LHCN-M2 (cell line): ENCODE measurements around the gene ALDH1A1. TPM values are rescaled to one million over a fixed set of nuclear protein-coding genes. Genes with fewer than 3 reads are reported as not detected.
"Not testable (repeated sequence)": the region's sequence is repeated elsewhere in the genome, so short reads cannot be mapped to it uniquely, and the experiment has no call there.

Experiments used
- DNase-seq: peaks from one replicate; pipeline ENCODE4 v3.0.0-alpha.2; 2012; ENCODE audit warnings: low read depth
- total RNA-seq: library from RNA; depleted of rRNA; stranded (reverse); fragments of >200 nt; gene quantifications from 2 replicates; pipeline ENCODE4 v1.2.3, GENCODE V29; 2014

Gene ALDH1A1
- total RNA-seq, 1 experiment from 2014 or later = 163 TPM

DNA sequence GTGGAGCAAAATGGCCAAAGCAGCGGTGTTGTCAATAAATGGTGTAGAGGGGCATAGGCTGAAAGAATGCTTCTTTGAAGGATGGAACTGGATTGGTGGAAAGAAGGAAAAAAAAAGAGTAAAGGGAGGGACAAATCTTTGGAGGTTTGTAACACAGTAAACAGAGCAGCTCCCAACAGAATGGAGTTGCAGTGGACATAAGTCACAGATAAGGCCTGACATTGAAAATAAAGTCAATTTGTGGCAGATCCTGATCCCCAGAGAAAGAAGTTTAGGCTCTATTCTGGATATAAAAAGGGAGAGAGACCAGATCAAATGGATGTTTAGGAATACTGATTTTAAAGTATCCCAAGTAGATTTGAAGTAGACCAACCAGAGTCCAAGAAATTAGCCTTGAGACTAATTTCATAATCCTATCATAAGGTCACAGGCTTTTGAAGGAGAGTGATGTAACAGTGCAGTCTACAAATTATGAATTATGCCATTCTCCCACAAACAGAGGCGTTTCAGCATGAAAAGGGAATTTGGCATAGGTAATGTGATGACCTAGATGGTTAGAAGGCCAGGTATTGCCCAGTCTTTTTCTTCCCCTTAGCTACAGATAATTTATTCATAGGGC, 8.9 kb downstream of the ALDH1A1 start:
- DNase-seq = no peak

DNA sequence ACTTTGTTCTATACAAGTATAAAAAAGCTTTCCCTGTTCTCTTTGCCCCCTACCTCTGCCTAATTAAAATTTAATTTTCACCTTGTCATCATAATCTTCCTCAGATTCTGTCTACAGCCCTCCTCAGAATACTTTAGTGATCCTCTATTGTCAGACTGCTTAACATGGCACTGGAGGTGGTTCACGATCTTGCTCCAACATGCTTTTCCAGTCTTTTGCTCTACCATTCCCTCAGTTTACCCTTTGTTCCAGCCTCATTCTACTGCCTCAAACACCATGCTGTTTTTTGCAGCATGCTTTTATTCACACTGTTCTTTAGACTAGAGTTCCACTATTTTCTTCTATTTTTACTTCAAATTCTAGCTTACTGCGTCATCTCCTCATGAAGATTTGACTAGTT, 10.4 kb downstream of the ALDH1A1 start:
- no peak for DNase-seq

DNA sequence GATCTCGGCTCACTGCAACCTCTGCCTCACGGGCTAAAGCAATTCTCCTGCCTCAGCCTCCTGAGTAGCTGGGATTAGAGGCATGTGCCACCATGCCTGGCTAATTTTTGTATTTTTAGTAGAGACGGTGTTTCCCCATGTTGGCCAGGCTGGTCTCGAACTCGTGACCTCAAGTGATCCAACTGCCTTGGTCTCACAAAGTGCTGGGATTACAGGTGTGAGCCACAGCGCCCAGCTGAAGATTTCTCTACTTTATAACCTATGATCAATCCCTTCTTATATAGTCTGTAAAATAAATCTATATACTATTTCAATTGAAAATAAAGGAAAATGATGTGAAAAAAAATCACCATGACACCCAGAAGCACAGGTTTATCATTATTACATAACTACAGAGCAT, 13.3 kb downstream of the ALDH1A1 start:
- not testable (repeated sequence) for DNase-seq

DNA sequence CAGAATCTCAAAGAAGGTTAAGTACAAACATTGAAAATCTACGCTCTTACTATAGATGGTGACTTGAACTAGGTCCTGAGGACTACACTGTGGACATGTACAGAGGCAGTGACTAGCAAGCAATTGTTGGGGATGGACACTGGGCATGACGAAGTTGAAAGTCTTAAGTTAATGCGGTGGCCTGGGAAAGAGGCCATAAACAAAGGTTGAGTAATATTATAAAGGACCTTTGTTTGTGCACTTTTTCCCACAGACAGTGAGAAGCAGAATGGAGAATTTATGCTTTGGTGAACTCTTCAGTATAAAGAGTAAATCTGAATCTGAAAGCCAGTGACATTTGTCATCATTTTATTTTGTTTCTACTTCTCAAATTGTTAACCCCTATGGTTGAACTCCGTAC, 15.3 kb downstream of the ALDH1A1 start:
- no peak for DNase-seq

DNA sequence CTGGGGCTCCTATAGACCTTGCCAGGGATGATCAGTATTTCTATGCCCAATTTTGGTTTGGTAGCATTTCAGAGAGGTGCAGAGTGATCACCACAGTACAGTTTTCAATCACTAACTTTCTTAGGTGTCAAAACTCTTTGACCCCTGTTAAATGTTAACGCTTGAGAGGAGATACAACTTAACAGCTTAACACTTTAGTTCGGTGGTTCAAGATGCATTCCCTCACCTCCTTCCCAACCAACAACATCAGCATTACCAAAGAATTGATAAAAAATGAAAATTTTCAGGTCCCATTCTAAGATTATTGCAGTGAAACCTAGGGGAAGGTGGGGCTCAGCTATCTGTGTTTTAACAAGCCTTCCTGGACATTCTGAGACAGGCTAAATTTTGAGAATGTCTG, 16.2 kb downstream of the ALDH1A1 start:
- no peak for DNase-seq

DNA sequence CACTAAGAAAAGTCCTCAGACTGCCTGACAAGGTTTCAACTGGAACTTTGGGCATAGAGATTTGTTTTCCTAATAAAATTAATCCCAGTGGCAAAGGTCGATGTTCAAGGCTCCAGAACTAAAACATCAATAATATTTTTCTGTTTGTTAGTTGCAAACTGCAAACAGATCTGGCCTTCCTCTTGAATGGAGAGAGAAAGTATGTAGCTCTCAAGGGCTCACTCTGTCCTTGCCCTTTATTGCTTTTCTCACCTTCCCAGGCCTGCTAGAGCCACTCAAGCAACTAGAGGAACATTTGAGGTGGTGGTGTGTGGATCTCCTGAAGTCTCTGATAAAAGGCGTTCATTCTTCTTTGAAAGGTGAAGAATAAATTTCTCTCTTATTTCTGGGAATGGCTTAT, 16.6 kb downstream of the ALDH1A1 start:
- DNase-seq = no peak

DNA sequence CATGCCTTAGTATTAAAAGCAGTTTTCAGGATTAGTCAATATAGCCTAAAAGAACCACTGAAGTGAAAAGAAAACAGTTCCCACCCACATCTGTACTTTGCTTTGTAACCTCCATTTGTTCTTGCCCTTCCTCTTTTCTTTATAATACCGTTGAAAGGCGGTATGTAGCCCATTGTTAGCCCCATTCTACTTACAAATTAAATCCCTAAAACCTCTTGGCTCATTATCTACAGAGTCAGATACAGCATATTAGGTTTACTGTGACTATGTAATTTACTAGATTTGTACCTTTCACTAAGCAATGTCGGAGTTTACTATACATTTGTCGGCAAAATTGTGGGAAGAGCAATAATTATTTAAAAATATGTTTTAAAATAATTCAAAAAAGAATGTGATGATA, 17.3 kb downstream of the ALDH1A1 start:
- DNase-seq = no peak

DNA sequence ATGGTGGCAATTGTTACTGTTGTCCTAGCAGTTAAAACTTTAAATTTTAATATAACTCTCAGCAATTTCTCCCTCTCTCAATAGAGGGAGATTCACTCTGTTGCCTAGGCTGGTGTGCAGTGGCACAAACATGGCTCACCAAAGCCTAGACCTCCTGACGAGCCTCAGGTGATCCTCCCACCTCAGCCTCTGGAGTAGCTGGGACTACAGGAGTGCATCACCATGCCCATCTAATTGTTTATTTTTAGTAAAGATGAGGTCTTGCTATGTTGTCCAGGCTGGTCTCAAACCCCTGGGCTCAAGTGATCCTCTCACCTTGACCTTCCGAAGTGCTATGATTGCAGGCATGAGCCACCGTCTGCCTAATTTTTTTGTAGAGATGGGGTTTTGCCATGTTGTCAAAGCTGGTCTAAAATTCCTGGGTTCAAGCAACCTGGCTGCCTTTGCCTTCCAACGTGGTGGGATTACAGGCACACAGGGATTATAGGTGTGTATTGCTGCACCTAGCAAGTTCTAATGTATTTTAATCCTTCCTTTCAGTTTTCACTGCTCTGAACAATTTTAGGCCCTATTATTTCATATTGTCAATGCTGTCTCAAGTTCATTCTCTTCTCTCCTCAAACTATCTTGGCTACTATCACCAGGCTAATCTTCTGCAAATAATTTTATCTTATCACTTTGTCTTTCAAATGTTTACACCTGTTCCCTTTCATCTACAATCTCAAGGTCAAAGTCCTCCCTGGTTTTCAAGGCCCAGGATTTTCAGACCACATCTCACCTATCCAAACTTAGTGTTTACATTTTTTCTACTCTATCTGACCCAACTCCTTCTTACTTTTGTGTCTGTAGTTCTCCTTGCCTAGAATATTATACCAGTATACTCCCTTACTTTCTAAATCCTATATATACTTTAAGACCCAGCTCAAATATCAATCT, 18.9 kb downstream of the ALDH1A1 start:
- DNase-seq = no peak

DNA sequence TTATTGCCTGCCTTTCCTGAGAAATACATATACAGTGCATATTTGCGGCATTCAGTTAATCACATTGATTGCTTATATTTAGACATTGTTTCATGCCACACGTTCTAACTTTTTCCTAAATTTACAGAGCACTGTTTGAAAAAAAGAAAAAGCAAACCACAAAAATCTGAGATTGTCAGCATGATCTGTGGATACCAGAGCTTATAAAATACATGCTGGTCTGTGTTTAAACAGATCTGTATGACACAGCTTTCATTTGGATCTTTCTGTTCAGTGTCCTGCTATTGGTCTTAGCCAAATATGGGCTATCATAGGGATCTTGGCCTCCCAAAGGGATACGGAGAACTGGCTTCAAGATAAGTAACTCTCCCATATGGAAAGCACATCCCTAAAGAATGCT, 20.2 kb downstream of the ALDH1A1 start:
- DNase-seq = peak; percentile 7

DNA sequence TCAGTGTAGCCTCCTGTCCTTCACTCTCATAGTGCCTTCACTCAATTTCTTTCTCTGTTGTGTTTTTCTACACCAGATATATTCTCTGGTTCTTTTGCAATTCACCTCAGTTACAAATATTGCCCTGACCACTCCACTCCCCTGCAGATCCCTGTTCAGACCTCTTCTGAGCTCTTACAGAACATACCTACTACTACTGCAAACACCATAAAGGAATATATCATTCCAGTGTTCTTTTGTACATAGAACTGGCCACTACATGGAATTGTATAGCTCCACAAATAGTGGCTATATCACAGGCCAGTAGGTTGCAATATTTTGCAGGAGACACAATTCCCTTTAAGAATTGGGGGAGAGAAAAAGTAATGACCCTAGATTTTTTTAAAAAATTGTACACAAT, 21.0 kb downstream of the ALDH1A1 start:
- DNase-seq = no peak

DNA sequence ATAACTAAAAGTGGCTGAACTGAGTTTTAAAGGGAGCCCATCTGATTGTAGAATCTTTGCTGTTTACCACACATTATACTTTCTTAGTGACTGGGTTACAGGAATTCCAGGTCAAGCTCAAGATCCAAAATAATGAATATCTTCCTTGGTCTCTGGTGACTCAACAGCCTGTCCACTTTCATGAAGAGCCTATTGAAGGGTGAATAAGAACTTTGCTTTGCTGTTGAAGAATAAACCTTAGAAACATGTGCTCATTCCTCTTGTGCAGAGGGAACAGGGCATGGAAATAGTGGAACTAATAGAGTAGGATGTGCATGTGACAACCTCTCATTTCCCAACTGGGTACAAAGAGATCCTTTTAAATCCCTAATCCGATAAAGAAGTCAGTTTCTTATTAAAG, 21.4 kb downstream of the ALDH1A1 start:
- peak; percentile 23 for DNase-seq

DNA sequence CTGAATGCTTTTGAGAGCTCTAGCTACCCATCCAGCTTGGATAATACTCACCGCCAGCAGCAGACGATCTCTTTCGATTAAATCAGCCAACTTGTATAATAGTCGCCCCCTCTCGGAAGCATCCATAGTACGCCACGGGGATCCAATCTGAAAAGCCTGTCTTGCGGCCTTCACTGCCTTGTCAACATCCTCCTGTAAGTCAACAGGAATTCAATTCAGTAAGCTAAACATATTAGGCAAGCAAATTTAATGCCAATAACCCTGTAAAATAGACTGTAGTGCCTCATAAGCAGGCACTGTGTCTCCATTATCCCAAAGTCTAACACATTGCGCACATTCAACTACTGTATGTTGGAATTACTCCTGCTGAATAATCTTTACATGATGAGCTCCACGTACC, 22.0 kb downstream of the ALDH1A1 start:
- DNase-seq = no peak

DNA sequence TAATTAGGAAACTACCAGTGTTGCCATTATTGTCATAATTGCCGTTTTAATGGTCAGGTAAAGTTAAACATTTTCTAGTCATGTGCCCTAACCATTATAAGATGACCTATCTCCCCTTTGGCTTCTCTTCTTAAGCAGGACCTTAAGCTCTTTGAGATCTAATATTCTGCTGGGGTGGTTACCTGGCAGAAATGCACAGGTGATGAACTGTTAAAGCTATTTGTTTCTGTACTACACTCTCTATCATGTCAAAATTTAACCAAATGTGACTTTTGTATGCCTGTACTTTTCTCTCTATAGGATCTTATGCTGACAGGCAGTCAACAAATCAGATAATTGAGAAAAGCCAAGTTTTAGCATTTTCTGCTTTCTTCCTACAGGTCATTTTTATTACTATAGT, 23.3 kb downstream of the ALDH1A1 start:
- DNase-seq = no peak

DNA sequence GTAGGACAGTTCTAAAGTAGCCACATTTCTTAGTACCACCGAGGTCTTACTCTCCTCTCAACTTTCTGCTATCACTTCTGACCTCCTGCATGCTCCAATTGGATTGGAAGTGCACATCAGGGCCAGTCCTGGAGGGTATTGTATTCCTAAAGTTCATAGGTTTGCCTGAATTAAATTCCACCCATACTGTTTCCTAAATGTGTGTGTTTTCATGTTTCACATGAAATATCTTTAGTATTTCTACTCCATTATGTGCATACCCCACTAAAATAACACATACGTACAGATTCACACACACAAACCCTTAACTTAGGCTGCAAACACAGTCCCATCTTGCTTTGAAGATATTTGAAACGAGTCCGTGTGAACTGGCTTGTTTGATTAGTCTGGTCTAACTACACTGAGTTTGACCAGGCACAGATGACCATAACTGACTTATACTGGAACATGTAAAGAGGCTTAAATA, 24.8 kb downstream of the ALDH1A1 start:
- DNase-seq = no peak

DNA sequence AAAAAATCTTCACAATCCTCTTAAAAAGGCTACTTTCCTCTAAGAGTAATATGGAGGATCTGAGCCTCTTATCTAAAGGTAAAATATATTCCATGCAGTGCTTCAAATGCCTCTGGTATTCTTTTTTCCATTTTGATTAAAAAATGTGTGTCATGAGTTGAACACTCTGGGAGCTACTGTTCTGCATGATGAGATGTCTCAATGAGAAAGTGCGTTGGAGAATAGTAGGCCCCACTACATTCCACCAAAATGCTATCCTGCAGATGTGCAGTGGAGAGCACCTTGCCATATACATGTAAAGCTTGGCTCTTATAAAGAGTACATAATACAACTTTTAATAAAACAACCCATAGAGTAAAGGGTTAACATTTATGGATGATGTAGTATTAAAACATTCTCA, 26.3 kb downstream of the ALDH1A1 start:
- no peak for DNase-seq

DNA sequence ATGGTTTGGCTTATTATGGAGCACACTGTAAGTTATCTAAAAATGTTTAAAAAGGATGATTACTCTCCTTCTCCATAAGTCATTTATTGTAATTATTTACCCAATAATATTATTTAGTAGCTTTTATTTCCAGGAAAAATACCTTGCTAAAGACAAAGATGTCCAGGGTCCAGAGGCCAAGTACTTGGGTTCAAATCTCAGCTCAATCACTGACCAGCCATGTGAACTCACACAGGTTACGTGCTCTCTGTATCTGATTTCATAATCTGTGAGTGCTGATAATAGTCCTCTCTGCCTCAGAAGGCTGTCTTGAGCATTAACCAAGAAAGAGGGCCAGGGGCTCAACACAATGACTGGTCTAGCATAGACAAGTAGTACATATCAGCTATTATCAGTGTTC, 27.0 kb downstream of the ALDH1A1 start:
- DNase-seq = no peak

DNA sequence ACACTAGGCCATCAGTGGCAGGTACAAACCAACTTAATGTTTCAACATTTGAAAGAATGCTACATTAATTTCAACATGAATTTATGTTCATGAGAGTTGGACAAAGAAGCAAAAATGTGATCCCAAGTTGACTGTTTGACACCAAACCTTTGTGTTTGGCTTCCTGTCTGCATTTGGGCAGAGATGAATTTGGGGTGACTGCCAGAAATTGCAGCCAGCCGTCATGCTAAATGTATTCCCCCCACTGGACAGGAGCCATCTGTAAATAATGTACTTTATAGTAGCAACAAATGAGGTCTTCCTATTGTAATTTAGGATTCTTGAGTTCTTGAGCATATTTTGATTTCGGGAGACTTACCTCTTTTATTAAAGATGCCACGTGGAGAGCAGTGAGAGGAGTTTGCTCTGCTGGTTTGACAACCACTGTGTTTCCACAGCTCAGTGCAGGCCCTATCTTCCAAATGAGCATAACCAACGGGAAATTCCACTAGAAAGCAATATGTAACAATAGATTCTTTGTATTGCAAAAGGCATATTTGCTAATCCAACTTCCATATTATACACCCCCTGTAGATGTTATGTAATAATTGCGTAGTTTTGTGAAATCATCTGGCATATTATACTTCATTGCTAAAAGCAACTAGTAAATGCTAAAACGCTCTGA, 27.6 kb downstream of the ALDH1A1 start:
- no peak for DNase-seq

DNA sequence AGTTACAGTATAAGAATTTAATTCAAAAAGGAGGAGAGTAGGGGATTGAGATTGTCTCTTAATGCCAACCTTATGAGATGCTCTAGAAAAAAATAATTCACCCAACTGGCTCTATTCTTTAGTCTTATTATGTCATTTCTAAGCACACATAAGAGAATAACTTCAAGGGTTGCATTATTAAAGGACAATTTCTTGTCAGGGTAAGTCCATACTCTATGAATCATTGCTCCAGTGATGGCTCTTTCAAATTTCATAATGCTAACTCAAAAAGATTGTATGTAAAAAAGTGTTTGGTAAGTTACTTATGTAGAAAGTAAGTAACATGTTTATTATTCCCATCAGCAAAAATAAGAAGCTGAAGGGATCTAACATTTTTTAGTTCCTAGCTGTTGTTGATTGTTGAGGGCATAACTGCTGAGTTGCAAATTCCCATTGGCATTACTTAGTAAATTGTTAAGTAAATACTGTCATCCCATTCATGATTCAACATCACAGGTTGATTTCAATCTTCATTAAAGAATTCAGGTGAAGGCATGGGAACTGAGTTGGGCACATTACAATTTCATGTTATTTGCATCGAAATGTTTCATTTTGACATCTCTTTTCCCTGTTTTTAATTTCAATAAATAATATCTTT, 28.6 kb downstream of the ALDH1A1 start:
- DNase-seq = no peak

DNA sequence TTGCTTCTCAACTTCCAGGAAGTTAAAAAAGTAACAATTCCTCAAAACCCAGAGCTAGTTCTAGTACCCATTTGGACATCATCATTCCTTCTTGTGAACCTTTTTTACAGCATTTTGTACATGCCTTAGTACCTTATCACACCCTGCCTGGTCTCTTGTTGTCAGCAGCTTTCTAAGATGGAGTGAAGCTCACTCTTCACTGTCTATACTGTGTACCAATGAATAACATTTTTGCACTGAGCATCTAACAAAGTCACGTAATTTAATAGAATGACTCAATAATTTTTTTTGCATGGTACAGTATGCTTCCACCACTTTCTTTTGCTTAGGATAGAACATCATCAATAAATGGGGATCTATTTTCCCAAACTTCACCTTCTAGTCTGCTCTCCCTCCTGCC, 29.8 kb downstream of the ALDH1A1 start:
- no peak for DNase-seq

DNA sequence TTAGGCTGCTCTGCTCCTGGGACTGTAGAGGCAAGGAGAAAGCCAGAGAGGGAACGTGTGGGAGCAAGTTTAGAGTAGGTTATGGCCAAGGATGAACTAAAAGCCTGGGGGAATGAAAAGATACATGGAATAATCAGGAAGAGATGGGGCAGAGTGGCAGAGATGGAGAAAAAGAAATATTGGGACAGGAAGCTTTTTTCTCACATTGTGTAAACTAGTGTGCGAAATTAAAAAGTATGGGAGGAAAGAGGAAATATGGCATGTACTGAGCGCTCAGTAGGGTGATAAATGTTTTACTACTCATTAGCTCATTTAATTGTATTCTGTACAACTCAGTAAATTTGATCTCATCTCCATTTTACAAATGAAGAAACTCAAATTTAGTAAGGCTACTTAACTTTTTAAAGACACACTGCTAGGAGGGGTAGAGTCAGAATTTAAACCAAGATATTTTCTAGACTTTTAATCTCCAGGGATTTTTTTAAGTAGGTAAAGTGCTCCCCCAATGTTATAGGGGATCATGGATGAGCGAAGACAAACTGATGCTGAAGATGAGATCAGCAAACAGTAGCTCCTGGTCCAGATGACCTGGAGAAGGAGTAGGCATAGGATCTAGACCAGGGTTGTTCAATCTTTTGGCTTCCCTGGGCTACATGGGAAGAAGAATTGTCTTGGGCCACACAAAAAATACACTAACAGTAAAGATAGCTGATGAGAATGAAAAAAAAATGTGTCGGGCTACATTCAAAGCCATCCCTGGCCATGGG, 30.8 kb downstream of the ALDH1A1 start:
- no peak for DNase-seq

DNA sequence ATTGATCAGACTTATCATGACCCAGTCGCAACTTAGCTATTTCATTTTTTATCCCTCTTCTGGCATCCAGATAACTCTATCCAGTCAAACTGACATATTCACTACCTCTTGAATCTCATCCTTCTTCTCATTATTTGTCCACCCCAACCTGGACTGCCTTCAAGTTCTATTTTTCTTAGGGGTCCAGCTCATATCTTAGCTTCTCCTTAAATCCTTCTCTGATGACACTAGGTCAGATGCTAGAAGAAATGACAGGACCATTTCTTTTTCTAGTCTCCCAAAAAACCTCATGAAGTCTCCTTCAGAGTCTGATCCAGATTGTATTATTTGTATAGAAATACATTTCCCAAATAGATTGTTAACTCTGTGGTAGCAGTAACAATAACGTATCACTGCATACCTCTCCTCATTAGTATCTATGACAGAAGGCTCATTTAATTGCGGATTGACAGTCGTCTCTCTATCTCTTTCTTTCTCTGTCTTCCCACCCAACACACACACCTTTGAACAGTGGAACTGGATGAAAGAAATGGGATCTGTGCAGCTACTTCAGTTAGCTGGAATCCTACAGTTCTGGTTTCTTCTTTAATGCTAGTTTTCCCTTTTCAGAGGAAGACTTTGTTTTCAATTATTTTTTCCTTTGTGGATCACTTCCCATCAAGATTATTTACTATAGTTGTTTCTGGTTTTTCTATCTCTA, 33.5 kb downstream of the ALDH1A1 start:
- DNase-seq = no peak
